Measurements from ENCODE around the gene LENG8. TPM values are rescaled to one million over a fixed set of nuclear protein-coding genes. Genes with fewer than 3 reads are reported as not detected.

LENG8 gene
- 1 to 10 TPM; 3.2 to 8.6 (median 3.2) TPM for polyA plus RNA-seq

GRCh38 chr19:54448774-54449700 is at the start of gene LENG8:
LENG8 (plus strand) TSS chr19:54449199; CDS start chr19:54451345, 2,146 bp downstream.
- H3K36me3 Mint-ChIP-seq, result peaks cover 4 to 22% (median 5%) of the 10 kb centered on the region in 3 donors
- H3K9me3 Mint-ChIP-seq, result peaks cover 0 to 3% (median 0%) of the 10 kb centered on the region in 6 donors
- peak within 1 kb of the TSS; percentile 98 to 100 (median 98) for H3K27ac Mint-ChIP-seq
- peaks cover 21 to 27% (median 26%) of the 10 kb centered on the region in 3 donors for H3K27me3 Mint-ChIP-seq (ENCODE audit: low read depth in 3 of 3)
- DNase-seq, result peak; percentile 99
- H3K4me3 Mint-ChIP-seq, result peak within 1 kb of the TSS; percentile 95 to 99 (median 97)
- peaks cover 54 to 59% of the 10 kb centered on the region in 2 donors for H3K4me1 Mint-ChIP-seq

- Mint-ChIP-seq H3K4me1 (no peaks in the 10 kb centered on the region), H3K9me3 (no peaks in the 10 kb centered on the region), H3K4me3 (no peak overlapping the region), H3K27me3 (ENCODE audit: low read depth in 3 of 3) (peaks cover 0 to 11% (median 9%) of the 10 kb centered on the region in 3 donors), H3K36me3 (no peaks in the 10 kb centered on the region), H3K27ac (no peak overlapping the region)
- DNase-seq, result no peak
Observed at GRCh38 chr19:54400913-54401312, 48.1 kb upstream of the LENG8 start.

- peaks cover 0 to 7% (median 5%) of the 10 kb centered on the region in 3 donors for H3K27me3 Mint-ChIP-seq (ENCODE audit: low read depth in 3 of 3)
- no peaks in the 10 kb centered on the region for H3K36me3 Mint-ChIP-seq
- no peak overlapping the region for H3K4me3 Mint-ChIP-seq
- peaks cover 0 to 4% (median 1%) of the 10 kb centered on the region in 6 donors for H3K9me3 Mint-ChIP-seq
- no peak for DNase-seq
- no peaks in the 10 kb centered on the region for H3K4me1 Mint-ChIP-seq
- H3K27ac Mint-ChIP-seq, result no peak overlapping the region
Observed at GRCh38 chr19:54403054-54403453, 45.9 kb upstream of the LENG8 start.

- H3K27me3 Mint-ChIP-seq (ENCODE audit: low read depth in 3 of 3), result peaks cover 0 to 10% (median 5%) of the 10 kb centered on the region in 3 donors
- no peaks in the 10 kb centered on the region for H3K36me3 Mint-ChIP-seq
Observed at GRCh38 chr19:54405628-54406027, 43.4 kb upstream of the LENG8 start.

GRCh38 chr19:54407780-54408179 is 41.2 kb upstream of the LENG8 start:
- H3K4me3 Mint-ChIP-seq, result no peak overlapping the region
- peak overlapping the region; percentile 42 to 82 (median 70) for H3K27ac Mint-ChIP-seq
- no peak for DNase-seq
- H3K27me3 Mint-ChIP-seq (ENCODE audit: low read depth in 3 of 3), result peaks cover 0 to 15% (median 12%) of the 10 kb centered on the region in 3 donors
- no peaks in the 10 kb centered on the region for H3K4me1 Mint-ChIP-seq
- H3K9me3 Mint-ChIP-seq, result peaks cover 0 to 19% (median 5%) of the 10 kb centered on the region in 6 donors
- peaks cover 0 to 3% (median 3%) of the 10 kb centered on the region in 3 donors for H3K36me3 Mint-ChIP-seq

More at GRCh38 chr19:54405628-54406027, 43.4 kb upstream of the LENG8 start:
- Mint-ChIP-seq H3K4me1 (no peaks in the 10 kb centered on the region), H3K27ac (no peak overlapping the region), H3K9me3 (peaks cover 0 to 19% (median 5%) of the 10 kb centered on the region in 6 donors), H3K4me3 (no peak overlapping the region)
- no peak for DNase-seq

GRCh38 chr19:54408456-54409026 is 40.5 kb upstream of the LENG8 start:
- Mint-ChIP-seq H3K27ac (peak overlapping the region in 5 of 6 donors; percentile 53 to 85 (median 82)), H3K4me1 (no peaks in the 10 kb centered on the region), H3K4me3 (peak overlapping the region in 1 of 5 donors; percentile 22), H3K27me3 (ENCODE audit: low read depth in 3 of 3) (peaks cover 0 to 19% (median 17%) of the 10 kb centered on the region in 3 donors), H3K9me3 (peaks cover 0 to 19% (median 5%) of the 10 kb centered on the region in 6 donors), H3K36me3 (peaks cover 0 to 3% (median 3%) of the 10 kb centered on the region in 3 donors)
- no peak for DNase-seq

GRCh38 chr19:54411033-54411432 is 38.0 kb upstream of the LENG8 start:
- Mint-ChIP-seq H3K4me3 (no peak overlapping the region), H3K9me3 (peaks cover 0 to 19% (median 5%) of the 10 kb centered on the region in 6 donors), H3K27me3 (ENCODE audit: low read depth in 3 of 3) (peaks cover 10 to 34% (median 22%) of the 10 kb centered on the region in 3 donors), H3K36me3 (peaks cover 0 to 3% (median 3%) of the 10 kb centered on the region in 3 donors), H3K4me1 (peaks cover 0 to 7% of the 10 kb centered on the region in 2 donors), H3K27ac (no peak overlapping the region)
- DNase-seq, result no peak

- no peak overlapping the region for H3K4me3 Mint-ChIP-seq
- H3K36me3 Mint-ChIP-seq, result peaks cover 0 to 6% (median 3%) of the 10 kb centered on the region in 3 donors
- H3K27ac Mint-ChIP-seq, result no peak overlapping the region
- peaks cover 12 to 43% (median 27%) of the 10 kb centered on the region in 3 donors for H3K27me3 Mint-ChIP-seq (ENCODE audit: low read depth in 3 of 3)
- H3K4me1 Mint-ChIP-seq, result peaks cover 11 to 17% of the 10 kb centered on the region in 2 donors
- peaks cover 0 to 19% (median 4%) of the 10 kb centered on the region in 6 donors for H3K9me3 Mint-ChIP-seq
- DNase-seq, result no peak
Observed at GRCh38 chr19:54412877-54413276, 36.1 kb upstream of the LENG8 start.

GRCh38 chr19:54414156-54414555 is 34.8 kb upstream of the LENG8 start:
- H3K4me3 Mint-ChIP-seq, result peak overlapping the region in 1 of 5 donors; percentile 12
- peak overlapping the region in 1 of 6 donors; percentile 54 for H3K27ac Mint-ChIP-seq
- peaks cover 12 to 43% (median 31%) of the 10 kb centered on the region in 3 donors for H3K27me3 Mint-ChIP-seq (ENCODE audit: low read depth in 3 of 3)
- DNase-seq, result no peak
- H3K36me3 Mint-ChIP-seq, result peaks cover 0 to 6% (median 3%) of the 10 kb centered on the region in 3 donors
- H3K9me3 Mint-ChIP-seq, result peaks cover 0 to 7% (median 0%) of the 10 kb centered on the region in 6 donors
- H3K4me1 Mint-ChIP-seq, result peaks cover 18 to 25% of the 10 kb centered on the region in 2 donors

GRCh38 chr19:54415208-54415900 is 33.6 kb upstream of the LENG8 start, which contains the start of gene TTYH1:
TTYH1 (plus strand) TSS chr19:54415464; CDS start chr19:54415553, 89 bp downstream.
- Mint-ChIP-seq H3K4me1 (peaks cover 18 to 25% of the 10 kb centered on the region in 2 donors), H3K27me3 (ENCODE audit: low read depth in 3 of 3) (peaks cover 12 to 34% (median 32%) of the 10 kb centered on the region in 3 donors), H3K27ac (peak within 1 kb of the TSS in 1 of 6 donors; percentile 29), H3K4me3 (peak within 1 kb of the TSS in 2 of 5 donors; percentile 31 to 38), H3K9me3 (no peaks in the 10 kb centered on the region), H3K36me3 (peaks cover 0 to 6% (median 3%) of the 10 kb centered on the region in 3 donors)
- peak; percentile 16 to 33 (median 23) for DNase-seq

GRCh38 chr19:54415901-54416673 is 32.9 kb upstream of the LENG8 start:
- peak overlapping the region in 2 of 5 donors; percentile 7 to 31 for H3K4me3 Mint-ChIP-seq

GRCh38 chr19:54416695-54417491 is 32.1 kb upstream of the LENG8 start:
- H3K36me3 Mint-ChIP-seq, result peaks cover 0 to 4% (median 0%) of the 10 kb centered on the region in 3 donors
- H3K27me3 Mint-ChIP-seq (ENCODE audit: low read depth in 3 of 3), result peaks cover 12 to 31% (median 28%) of the 10 kb centered on the region in 3 donors
- peaks cover 18 to 25% of the 10 kb centered on the region in 2 donors for H3K4me1 Mint-ChIP-seq
- H3K9me3 Mint-ChIP-seq, result no peaks in the 10 kb centered on the region
- no peak overlapping the region for H3K27ac Mint-ChIP-seq
- peak overlapping the region in 2 of 5 donors; percentile 30 to 57 for H3K4me3 Mint-ChIP-seq
- DNase-seq, result no peak

More at GRCh38 chr19:54415901-54416673, 32.9 kb upstream of the LENG8 start:
- Mint-ChIP-seq H3K27me3 (ENCODE audit: low read depth in 3 of 3) (peaks cover 12 to 32% (median 29%) of the 10 kb centered on the region in 3 donors), H3K27ac (no peak overlapping the region), H3K36me3 (peaks cover 0 to 4% (median under 1%) of the 10 kb centered on the region in 3 donors), H3K9me3 (no peaks in the 10 kb centered on the region), H3K4me1 (peaks cover 18 to 25% of the 10 kb centered on the region in 2 donors)
- no peak for DNase-seq

Data from immature natural killer cell (primary cell).